HG03565 (cell line): ENCODE measurements around the gene GRID2IP.
"Not testable (repeated sequence)": the region's sequence is repeated elsewhere in the genome, so short reads cannot be mapped to it uniquely, and the experiment has no call there.

Experiments used
- ATAC-seq: cut with Tn5 transposase; IDR thresholded peaks from one replicate; pipeline ENCODE4 v1.9.1; 2021; ENCODE audit warnings: mild to moderate bottlenecking, moderate library complexity; ENCODE audit not compliant: unreplicated experiment

The GRID2IP gene

DNA sequence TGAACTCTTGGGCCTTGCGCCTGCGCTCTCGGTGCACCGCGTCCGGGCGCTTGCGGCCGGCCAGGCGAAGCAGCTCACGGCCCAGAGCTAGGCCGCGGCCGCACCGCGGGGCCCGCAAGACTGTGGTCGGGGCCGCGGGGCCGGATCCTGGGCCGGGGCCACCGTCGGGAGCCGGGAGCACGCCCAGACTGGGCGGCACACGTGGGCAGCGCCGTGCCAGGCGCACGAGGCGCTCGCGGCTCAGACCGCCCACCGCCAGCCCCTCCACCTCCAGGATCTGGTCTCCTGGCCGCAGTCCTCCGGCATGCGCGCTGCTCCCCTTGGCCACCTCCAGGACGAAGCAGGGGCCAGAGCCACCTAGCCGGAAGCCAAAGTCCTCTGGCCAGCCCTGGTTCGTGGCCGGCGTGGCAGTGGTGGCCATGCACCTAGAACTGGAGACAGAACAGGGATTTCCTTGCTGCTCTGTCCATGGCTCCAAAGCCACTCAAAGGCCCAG lies at the start of gene GRID2IP:
Gene GRID2IP, minus strand, starts transcription at position 446 of the 496 bp plus-strand sequence. Its CDS starts 25 bp downstream, at position 421.
- no peak for ATAC-seq

DNA sequence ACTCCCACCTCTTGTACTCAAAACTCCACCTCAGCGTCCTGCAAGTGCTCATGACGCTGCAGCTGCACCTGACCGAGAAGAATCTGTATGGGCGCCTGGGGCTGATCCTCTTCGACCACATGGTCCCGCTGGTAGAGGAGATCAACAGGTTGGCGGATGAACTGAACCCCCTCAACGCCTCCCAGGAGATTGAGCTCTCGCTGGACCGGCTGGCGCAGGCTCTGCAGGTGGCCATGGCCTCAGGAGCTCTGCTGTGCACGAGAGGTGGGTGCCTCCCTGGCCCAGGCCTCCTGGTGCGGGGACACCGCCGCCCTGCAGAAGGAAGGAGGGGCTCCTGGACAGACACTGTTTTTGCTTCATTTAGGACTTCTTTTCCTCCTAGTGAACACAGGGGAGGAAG lies 48.8 kb upstream of the GRID2IP start:
- no peak for ATAC-seq

DNA sequence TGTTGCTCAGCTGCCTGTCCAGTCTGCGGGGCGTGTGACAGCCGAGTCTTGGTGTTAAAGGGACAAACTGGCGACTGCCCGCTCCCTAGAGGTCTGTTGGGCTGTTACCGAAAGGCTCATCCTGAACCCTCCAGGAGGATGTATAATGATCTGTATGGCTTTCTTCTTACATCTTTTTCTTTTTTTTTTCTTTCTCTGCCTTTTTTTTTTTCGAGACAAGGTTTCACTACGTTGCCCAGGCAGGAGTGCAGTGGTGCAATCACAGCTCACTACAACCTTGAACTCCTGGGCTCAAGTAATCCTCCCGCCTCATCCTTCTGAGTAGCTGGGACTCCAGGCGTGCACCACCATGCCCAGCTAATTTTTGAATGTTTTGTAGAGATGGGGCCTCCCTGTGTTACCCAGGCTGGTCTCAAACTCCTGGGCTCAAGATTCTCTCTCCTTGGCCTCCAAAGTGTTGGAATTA lies 39.4 kb upstream of the GRID2IP start:
- ATAC-seq, result no peak

DNA sequence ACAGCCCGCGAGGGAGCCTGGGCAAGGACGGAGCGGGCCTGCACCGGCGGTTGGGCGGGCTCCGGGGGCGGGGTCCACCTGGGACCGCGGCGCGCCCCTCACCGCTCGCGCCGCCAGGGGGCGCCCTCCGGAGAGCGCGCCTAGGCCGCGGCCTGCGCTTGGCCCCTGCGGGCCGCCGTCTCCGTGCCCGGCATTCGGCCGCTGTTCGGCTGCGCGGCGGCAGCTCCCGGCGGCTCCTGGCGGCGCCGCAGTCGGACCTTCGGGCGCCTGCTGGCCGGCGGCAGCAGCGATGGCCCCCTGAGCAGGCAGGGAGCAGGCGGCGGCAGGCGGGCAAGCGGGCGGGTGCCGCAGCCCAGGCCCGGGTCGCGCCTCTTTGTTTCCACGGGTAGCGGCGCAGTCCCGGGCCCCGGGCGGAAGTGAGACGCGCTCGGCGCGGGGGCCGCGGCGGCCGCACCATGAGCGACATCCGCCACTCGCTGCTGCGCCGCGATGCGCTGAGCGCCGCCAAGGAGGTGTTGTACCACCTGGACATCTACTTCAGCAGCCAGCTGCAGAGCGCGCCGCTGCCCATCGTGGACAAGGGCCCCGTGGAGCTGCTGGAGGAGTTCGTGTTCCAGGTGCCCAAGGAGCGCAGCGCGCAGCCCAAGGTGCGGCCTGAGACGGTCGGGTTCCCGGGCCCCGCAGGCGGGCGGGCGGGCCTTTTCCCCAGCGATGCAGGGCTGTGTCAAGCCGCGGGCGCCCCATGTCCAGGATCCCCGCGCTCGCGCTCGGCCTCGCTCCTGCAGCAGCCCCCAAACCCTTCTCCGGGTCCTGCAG lies 38.8 kb upstream of the GRID2IP start, which contains the start of gene INTS15:
Gene INTS15, plus strand, starts transcription at position 193 of the 816 bp plus-strand sequence. Its CDS starts 263 bp downstream, at position 456.
- peak; percentile 83 for ATAC-seq

DNA sequence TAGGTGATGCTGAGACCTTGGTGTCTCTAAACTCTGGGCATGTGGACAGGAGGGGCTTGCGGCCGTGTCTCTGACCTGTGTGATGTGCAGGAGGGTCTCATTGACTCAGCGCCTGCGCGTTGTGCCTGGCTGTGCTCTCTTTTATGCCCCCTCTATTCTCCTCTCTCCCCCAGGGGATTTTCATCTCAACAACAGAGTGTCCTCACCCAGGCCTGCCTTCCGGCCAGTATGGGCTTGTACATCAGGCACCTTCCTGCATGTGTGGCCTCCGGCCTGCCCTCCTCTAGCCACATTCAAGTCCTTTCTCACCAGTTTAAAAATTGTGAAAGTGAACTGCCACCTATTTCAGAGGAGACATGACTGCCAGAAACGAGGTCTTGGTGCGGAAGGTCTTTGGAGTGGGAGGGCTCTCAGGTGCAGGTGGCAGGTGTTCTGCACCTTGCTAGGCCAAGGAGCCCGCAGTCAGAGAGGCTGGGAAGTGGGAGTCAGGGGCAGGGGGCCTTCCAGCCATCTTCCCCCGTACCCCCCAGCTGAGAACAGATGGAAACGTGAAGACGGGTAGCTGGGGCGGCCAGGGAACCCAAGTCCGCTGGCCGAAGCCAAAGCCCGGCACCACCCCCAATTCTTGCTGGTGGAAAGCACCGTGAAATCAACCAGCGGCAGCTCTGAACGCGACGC lies 38.0 kb upstream of the GRID2IP start:
- no peak for ATAC-seq

DNA sequence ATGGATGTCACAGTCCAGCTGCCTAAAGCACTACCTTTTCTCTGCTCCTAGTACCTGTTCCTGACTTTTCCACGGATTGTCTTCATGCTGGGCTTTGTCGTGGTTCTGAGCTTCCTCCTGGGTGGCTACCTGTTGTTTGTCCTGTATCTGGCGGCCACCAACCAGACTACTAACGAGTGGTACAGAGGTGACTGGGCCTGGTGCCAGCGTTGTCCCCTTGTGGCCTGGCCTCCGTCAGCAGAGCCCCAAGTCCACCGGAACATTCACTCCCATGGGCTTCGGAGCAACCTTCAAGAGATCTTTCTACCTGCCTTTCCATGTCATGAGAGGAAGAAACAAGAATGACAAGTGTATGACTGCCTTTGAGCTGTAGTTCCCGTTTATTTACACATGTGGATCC lies 37.3 kb upstream of the GRID2IP start:
- no peak for ATAC-seq

DNA sequence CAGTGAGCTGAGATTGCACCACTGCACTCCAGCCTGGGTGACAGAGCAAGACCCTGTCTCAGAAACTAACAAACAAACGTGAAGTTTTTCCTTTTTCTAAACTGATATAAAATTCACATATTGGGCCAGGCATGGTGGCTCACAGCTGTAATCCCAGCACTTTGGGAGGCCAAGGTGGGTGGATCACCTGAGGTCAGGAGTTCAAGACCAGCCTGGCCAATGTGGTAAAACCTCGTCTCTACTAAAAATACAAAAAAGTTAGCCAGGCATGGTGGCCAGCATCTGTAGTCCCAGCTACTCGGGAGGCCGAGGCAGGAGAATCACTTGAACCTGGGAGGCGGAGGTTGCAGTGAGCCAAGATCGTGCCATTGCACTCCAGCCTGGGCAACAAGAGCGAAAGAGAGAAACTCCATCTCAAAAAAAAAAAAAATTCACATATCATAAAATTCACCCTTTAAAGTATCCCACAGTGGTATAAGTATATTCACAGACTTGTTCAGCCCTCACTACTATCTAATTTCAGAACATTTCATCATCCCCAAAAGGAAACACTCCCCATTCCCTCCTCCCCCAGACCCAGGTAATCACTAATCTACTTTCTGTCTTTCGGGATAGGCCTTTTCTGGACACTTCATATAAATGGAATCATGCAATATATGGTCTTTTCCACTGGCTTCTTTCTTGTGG lies 34.6 kb upstream of the GRID2IP start:
- ATAC-seq, result not testable (repeated sequence)

DNA sequence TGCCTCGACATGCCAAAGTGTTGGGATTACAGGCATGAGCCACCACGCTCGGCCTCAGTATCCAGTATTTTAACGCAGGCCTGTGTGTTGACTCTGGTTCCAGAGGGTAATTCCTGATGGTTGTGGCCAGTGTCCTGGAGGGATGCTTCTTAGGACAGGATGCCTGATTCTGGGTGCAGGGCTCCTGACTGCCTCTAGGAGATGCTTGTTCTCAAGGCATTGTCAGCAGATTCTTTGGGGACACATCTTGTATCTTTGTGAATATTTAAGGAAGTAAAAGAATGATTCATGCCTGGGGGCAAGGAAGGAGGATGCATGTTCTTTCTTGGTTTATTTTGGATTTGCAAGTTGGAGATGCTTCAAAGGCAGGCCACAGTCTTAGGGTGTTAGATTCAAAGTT lies 28.2 kb upstream of the GRID2IP start:
- ATAC-seq, result no peak

DNA sequence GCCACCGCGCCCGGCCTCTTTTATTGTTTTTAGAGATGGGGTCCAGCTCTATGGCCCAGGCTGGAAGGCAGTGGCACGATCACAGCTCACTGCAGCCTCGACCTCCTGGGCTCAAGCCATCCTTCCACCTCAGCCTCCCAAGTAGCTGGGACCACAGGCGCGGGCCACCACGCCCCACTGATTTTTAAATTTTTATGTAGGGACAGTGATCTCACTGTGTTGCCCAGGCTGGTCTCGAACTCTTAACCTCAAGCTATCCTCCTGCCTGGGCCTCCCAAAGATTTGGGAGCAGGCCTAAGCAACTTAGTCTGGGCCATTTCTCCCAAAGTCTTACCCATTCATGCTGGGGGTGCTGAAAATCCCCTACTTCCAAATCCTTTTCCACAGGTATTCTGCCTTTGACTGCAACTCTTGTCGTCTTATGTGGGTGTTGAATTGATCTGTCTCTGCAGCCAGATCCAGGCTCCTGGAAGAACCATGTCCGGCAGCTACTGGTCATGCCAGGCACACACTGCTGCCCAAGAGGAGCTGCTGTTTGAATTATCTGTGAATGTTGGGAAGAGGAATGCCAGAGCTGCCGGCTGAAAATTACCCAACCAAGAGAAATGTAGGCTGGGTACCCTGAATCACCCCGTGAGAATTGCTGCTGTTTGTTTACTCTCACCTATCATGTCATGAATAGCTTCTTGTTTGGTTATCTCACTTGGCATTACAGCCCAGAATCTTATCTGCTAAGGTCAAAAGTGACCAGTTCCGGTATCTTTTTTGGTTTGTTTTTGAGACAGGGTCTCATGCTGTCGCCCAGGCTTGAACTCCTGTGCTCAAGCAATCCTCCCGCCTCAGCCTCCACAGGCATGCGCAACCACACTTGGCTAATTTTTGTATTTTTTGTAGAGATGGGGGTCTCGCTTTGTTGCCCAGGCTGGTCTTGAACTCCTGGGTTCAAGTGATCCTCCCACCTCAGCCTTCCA lies 27.1 kb upstream of the GRID2IP start:
- no peak for ATAC-seq

DNA sequence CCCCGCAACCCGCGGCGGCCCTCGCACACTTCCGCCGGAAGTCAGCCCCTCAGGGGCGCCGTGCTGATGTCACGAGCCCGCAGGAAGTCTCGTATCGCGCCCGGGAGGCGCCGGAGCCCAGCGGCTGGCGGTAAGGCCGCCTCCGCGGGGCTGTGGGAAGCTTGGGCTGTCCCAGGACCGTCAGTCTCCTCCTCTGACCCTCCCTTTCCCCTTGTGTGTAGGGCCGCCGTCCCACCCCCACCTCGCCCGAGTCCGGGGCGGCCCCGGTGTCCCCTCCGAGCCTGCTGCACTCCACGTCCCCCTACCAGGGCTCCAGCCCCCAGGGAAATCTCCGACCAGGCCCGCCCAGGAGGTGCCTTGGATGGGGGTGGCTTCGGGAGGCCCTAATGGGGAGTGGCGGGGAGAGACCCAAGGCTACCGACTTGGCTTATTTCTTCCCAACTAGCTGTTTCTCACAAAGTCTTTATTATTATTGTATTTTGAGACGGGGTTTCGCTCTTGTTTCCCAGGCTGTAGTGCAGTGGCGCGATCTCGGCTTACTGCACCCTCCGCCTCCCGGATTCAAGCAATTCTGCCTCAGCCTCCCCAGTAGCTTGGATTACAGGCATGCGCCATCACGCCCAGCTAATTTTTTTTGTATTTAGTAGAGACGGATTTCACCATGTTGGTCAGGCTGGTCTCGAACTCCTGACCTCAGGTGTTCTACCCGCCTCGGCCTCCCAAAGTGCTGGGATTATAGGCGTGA lies 26.3 kb upstream of the GRID2IP start, which contains the start of gene ZDHHC4:
Gene ZDHHC4, plus strand, starts transcription at position 86 of the 745 bp plus-strand sequence. CDS start 3,108 bp downstream, outside the sequence.
- ATAC-seq, result peak; percentile 95

DNA sequence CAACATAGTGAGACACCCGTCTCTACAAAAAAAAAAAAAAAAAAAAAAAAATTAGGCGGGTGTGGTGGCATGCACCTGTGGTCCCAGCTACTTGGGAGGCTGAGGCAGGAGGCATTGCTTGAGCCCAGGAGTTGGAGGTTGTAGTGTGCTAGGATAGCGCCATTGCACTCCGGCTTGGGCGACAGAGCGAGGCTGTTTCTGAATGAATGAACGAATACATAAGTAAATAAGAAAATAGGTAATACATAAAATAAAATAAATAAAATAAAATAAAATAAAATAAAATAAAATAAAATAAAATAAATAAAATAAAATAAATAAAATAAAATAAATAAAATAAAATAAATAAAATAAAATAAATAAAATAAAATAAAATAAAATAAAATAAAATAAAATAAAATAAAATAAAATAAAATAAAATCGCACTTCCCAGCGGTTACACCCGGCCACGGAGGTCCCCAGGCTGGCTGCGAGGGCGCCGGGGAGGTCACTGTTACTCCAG lies 25.7 kb upstream of the GRID2IP start:
- ATAC-seq, result not testable (repeated sequence)

DNA sequence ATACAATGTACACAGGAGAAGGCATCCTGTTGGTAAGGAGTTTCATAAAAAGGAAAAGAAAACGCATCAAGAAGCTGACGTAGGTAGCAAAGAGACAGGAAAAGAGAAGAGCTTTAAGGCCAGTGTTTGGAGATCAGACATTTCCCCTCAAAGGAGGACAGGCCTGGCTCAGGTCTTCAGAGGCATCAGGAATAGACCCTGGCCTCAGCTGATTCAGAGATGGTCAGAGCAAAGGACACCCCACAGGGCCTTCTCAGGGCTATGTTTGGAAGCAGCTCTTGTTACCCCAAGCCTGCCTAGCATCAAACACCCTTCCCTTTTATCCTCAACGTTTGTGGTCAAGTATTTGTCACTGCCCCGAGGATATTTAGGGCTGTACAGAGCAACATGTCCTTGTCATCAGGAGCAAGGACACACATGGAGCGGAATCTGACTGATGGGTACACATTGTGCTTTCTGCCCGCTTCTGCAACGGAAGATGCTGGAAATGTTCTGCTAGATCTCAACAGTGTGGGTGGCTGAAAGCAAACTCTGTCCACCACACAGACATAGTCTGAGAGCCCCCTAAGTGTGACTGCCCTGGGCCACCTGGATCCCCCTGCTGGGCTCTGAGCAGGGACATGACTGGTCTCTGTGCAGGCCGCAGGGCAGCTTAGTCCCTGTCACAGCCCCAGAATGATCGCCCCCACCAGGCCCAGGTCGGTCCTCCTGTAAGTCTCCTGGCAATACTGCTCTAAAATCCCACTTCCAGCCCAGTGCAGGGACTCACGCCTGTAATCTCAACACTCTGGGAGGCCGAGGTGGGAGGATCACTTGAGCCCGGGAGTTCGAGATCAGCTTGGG lies 25.0 kb upstream of the GRID2IP start:
- ATAC-seq, result no peak

DNA sequence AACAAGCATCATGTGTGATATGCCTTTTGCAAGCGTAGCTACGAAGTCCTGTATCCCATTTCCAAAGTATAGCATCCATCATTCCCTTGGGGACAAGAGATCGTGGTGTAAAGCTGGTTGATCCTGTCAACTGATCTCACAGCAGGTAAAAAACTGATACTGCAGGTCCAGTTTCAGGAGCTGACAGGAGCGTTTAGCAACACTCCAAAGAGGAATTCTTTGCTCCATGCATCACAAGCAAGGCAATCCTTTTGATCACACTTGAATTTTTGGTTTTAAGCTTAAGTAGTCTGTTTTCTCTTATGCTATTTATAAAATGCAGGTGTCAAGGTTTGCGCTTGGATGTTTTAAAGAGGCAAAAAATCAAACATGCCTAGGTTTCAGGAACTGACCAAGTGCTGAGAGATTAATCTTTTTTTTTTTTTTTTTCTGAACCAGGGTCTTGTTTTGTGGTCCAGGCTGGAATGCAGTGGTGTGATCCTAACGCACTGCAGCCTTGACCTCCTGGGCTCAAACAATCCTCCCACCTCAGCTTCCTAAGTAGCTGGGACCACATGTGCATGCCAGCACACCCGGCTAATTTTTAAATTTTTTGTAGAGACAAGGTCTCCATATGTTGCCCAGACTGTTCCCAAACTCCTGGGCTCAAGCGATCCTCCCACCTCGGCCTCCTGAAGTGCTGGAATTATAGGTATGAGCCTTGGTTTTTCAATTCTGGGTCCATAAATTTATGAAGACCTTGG lies 24.2 kb upstream of the GRID2IP start:
- ATAC-seq, result no peak

DNA sequence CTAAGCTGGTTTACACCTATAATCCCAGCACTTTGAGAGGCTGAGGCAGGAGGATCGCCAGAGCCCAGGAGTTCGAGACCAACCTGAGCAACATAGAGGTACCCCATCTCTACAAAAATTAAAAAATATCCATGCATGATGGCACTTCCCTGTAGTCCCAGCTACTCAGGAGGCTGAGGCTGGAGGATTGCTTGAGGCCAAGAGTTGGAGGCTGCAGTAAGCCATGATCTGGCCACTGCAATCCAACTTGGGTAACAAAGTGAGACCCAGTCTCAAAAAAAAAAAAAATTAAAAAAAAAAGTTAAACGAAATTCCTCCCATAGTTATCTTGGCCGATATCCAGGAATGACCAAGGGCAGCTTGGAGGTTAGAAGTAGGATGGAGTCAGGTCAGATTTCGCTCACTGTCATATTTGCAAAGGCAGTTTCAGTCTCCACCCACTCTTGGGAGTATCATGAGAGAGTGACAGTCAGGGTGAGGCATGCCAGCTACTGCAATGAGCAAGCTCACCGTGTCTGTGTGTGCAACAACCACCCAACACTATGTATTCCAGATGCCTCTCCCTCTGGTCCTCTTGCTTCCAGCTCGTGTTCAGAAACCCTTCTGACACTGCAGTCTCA lies 20.0 kb upstream of the GRID2IP start:
- ATAC-seq, result no peak

DNA sequence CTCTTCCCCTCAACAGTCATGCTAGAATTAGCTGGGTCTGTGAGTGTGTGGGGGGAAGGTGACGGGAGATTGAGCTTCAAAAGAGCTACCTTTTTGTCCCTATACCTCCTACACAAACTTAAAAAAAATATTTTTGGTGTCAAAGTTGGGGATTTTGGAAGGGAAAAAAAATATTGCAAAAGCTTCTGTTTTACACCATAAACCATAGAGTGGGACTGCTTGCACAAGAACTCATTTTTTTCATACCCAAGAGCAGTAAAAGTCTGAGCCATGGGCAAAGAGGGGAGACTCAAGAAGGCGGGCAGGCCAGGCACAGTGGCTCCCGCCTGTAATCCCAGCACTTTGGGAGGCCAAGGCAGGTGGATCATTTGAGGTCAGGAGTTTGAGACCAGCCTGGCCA lies 16.6 kb upstream of the GRID2IP start:
- no peak for ATAC-seq

DNA sequence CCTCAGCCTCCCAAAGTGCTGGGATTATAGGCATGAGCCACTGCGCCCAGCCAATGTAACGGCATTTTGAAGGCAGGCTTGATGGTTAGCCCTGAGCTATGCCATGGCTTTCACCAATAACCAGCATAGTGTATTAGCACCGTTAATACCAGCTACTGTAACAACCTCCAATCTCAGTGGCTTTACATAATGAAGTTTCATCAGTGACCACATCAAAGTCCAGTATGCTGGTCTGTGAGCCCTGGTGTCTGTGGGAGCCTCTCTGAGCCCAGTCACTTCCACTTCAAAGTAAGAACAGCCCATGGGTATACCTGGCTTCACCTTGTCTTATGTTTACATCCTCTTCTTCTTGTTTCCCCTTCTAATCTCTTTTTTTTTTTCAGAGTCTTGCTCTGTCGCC lies 14.4 kb upstream of the GRID2IP start:
- ATAC-seq, result no peak
